ENCODE measurements around the gene SYTL3.

GRCh38 chr6:158669145-158670035, 19.5 kb downstream of the SYTL3 start:
- TF ChIP-seq EZH2 (IDR thresholded peaks at IDR 0.05; ENCODE audit: borderline replicate concordance, low read length) (no peak), CTCF (IDR thresholded peaks at IDR 0.05; ENCODE audit: low read length) (no peak)
